ENCODE results near the gene SREBF1.

DNA sequence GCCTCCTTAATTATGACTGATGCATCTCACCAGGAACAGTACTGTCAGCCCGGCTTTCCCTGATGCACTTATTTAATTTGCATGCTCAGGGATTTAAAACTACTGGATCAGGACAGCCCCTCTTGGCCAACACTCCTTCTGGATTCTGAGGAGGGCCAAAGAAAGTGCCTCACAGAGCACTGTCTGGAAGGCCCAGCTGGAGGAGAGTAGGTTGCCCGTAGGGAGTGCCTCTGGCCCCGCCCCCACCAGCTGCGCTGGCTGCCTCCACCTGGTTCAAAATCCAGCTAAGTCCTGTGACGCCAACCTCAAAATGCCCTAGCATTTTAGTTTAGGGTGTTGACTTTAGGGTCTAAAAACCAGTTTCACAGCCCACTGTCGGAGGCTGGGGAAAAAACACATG is 49.4 kb upstream of the SREBF1 start:
- TF ChIP-seq CHD2 (IDR thresholded peaks at IDR 0.05; ENCODE audit: low read length, partially characterized antibody) (no peak), TCF12 (IDR thresholded peaks at IDR 0.05) (no peak), NFIC (IDR thresholded peaks at IDR 0.05; ENCODE audit: borderline replicate concordance) (no peak), FOXJ3 (CRISPR knock-in tag; IDR thresholded peaks at IDR 0.05) (no peak), YY1 (IDR thresholded peaks at IDR 0.05; ENCODE audit: low read depth) (no peak), SMC3 (IDR thresholded peaks at IDR 0.05; ENCODE audit: low read depth, low read length) (no peak), RFX5 (IDR thresholded peaks at IDR 0.05; ENCODE audit: low read length) (no peak), JUND (IDR thresholded peaks at IDR 0.05) (no peak), TEAD4 (IDR thresholded peaks at IDR 0.05; ENCODE audit: borderline replicate concordance, insufficient read depth) (no peak)
- TF ChIP-seq, protein P1, sequence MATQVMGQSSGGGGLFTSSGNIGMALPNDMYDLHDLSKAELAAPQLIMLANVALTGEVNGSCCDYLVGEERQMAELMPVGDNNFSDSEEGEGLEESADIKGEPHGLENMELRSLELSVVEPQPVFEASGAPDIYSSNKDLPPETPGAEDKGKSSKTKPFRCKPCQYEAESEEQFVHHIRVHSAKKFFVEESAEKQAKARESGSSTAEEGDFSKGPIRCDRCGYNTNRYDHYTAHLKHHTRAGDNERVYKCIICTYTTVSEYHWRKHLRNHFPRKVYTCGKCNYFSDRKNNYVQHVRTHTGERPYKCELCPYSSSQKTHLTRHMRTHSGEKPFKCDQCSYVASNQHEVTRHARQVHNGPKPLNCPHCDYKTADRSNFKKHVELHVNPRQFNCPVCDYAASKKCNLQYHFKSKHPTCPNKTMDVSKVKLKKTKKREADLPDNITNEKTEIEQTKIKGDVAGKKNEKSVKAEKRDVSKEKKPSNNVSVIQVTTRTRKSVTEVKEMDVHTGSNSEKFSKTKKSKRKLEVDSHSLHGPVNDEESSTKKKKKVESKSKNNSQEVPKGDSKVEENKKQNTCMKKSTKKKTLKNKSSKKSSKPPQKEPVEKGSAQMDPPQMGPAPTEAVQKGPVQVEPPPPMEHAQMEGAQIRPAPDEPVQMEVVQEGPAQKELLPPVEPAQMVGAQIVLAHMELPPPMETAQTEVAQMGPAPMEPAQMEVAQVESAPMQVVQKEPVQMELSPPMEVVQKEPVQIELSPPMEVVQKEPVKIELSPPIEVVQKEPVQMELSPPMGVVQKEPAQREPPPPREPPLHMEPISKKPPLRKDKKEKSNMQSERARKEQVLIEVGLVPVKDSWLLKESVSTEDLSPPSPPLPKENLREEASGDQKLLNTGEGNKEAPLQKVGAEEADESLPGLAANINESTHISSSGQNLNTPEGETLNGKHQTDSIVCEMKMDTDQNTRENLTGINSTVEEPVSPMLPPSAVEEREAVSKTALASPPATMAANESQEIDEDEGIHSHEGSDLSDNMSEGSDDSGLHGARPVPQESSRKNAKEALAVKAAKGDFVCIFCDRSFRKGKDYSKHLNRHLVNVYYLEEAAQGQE (IDR thresholded peaks at IDR 0.05; ENCODE audit: low read depth, low read length) = no peak
- TF ChIP-seq, protein P2, sequence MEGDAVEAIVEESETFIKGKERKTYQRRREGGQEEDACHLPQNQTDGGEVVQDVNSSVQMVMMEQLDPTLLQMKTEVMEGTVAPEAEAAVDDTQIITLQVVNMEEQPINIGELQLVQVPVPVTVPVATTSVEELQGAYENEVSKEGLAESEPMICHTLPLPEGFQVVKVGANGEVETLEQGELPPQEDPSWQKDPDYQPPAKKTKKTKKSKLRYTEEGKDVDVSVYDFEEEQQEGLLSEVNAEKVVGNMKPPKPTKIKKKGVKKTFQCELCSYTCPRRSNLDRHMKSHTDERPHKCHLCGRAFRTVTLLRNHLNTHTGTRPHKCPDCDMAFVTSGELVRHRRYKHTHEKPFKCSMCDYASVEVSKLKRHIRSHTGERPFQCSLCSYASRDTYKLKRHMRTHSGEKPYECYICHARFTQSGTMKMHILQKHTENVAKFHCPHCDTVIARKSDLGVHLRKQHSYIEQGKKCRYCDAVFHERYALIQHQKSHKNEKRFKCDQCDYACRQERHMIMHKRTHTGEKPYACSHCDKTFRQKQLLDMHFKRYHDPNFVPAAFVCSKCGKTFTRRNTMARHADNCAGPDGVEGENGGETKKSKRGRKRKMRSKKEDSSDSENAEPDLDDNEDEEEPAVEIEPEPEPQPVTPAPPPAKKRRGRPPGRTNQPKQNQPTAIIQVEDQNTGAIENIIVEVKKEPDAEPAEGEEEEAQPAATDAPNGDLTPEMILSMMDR (IDR thresholded peaks at IDR 0.05) = no peak
- TF ChIP-seq, protein P3, sequence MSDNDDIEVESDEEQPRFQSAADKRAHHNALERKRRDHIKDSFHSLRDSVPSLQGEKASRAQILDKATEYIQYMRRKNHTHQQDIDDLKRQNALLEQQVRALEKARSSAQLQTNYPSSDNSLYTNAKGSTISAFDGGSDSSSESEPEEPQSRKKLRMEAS (IDR thresholded peaks at IDR 0.05; ENCODE audit: low read depth) = no peak
- TF ChIP-seq, protein P4, sequence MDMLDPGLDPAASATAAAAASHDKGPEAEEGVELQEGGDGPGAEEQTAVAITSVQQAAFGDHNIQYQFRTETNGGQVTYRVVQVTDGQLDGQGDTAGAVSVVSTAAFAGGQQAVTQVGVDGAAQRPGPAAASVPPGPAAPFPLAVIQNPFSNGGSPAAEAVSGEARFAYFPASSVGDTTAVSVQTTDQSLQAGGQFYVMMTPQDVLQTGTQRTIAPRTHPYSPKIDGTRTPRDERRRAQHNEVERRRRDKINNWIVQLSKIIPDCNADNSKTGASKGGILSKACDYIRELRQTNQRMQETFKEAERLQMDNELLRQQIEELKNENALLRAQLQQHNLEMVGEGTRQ (IDR thresholded peaks at IDR 0.05; ENCODE audit: borderline replicate concordance, low read depth, low read length) = no peak
- TF ChIP-seq, protein P5, sequence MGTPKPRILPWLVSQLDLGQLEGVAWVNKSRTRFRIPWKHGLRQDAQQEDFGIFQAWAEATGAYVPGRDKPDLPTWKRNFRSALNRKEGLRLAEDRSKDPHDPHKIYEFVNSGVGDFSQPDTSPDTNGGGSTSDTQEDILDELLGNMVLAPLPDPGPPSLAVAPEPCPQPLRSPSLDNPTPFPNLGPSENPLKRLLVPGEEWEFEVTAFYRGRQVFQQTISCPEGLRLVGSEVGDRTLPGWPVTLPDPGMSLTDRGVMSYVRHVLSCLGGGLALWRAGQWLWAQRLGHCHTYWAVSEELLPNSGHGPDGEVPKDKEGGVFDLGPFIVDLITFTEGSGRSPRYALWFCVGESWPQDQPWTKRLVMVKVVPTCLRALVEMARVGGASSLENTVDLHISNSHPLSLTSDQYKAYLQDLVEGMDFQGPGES (IDR thresholded peaks at IDR 0.05; ENCODE audit: low read depth, low read length) = no peak
